ENCODE measurements around the gene MAST2.

DNA sequence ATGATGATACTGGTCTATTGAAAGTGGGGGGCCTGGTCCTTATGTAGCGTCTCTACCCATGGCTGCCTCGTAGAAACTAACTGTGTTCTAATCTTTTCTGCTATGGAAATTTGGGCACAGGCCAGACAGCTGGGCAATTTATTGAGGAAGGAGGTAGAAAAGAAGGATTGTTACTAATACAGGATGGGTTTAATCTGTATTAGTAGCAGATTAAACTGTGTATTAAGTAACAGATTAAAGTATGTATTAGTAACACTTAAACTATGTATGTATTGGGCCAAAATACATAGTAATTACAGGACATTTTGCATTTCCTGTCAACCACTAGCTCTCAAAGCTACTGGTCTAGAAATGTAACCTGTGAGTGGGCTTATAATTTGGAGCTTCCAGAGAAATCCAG is 142.0 kb downstream of the MAST2 start:
- TF ChIP-seq, protein P1, sequence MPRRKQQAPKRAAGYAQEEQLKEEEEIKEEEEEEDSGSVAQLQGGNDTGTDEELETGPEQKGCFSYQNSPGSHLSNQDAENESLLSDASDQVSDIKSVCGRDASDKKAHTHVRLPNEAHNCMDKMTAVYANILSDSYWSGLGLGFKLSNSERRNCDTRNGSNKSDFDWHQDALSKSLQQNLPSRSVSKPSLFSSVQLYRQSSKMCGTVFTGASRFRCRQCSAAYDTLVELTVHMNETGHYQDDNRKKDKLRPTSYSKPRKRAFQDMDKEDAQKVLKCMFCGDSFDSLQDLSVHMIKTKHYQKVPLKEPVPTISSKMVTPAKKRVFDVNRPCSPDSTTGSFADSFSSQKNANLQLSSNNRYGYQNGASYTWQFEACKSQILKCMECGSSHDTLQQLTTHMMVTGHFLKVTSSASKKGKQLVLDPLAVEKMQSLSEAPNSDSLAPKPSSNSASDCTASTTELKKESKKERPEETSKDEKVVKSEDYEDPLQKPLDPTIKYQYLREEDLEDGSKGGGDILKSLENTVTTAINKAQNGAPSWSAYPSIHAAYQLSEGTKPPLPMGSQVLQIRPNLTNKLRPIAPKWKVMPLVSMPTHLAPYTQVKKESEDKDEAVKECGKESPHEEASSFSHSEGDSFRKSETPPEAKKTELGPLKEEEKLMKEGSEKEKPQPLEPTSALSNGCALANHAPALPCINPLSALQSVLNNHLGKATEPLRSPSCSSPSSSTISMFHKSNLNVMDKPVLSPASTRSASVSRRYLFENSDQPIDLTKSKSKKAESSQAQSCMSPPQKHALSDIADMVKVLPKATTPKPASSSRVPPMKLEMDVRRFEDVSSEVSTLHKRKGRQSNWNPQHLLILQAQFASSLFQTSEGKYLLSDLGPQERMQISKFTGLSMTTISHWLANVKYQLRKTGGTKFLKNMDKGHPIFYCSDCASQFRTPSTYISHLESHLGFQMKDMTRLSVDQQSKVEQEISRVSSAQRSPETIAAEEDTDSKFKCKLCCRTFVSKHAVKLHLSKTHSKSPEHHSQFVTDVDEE (CRISPR knock-in tag; IDR thresholded peaks at IDR 0.05), result no peak
- no peak for TF ChIP-seq ZFP30 (CRISPR knock-in tag; IDR thresholded peaks at IDR 0.05)
- TF ChIP-seq SNAI2 (CRISPR knock-in tag; IDR thresholded peaks at IDR 0.05), result no peak
- TF ChIP-seq, protein P2, sequence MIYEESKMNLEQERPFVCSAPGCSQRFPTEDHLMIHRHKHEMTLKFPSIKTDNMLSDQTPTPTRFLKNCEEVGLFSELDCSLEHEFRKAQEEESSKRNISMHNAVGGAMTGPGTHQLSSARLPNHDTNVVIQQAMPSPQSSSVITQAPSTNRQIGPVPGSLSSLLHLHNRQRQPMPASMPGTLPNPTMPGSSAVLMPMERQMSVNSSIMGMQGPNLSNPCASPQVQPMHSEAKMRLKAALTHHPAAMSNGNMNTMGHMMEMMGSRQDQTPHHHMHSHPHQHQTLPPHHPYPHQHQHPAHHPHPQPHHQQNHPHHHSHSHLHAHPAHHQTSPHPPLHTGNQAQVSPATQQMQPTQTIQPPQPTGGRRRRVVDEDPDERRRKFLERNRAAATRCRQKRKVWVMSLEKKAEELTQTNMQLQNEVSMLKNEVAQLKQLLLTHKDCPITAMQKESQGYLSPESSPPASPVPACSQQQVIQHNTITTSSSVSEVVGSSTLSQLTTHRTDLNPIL (CRISPR knock-in tag; IDR thresholded peaks at IDR 0.05; ENCODE audit: low read depth), result no peak
- TF ChIP-seq, protein P3, sequence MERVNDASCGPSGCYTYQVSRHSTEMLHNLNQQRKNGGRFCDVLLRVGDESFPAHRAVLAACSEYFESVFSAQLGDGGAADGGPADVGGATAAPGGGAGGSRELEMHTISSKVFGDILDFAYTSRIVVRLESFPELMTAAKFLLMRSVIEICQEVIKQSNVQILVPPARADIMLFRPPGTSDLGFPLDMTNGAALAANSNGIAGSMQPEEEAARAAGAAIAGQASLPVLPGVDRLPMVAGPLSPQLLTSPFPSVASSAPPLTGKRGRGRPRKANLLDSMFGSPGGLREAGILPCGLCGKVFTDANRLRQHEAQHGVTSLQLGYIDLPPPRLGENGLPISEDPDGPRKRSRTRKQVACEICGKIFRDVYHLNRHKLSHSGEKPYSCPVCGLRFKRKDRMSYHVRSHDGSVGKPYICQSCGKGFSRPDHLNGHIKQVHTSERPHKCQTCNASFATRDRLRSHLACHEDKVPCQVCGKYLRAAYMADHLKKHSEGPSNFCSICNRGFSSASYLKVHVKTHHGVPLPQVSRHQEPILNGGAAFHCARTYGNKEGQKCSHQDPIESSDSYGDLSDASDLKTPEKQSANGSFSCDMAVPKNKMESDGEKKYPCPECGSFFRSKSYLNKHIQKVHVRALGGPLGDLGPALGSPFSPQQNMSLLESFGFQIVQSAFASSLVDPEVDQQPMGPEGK (CRISPR knock-in tag; IDR thresholded peaks at IDR 0.05; ENCODE audit: borderline replicate concordance), result no peak
- TF ChIP-seq ISL1 (CRISPR knock-in tag; IDR thresholded peaks at IDR 0.05), result 0 out of 2 replicates have a peak, but pooled peaks have one; percentile 22
- no peak for TF ChIP-seq ZNF8 (CRISPR knock-in tag; IDR thresholded peaks at IDR 0.05)

All from SK-N-SH treated with all-trans-retinoic acid at 6 μM for 48 hours (cell line).